ENCODE results near the gene SLC34A2. TPM values are rescaled to one million over a fixed set of nuclear protein-coding genes. Genes with fewer than 3 reads are reported as not detected.

The SLC34A2 gene
- polyA plus RNA-seq, 1 donor = 2.0 TPM

GRCh38 chr4:25677943-25678342 lies 22.3 kb downstream of the SLC34A2 start:
- no CpG with 5 or more reads among the region's 5 CpGs for WGBS (ENCODE audit: insufficient coverage, low lambda C conversion rate)
- no peak for DNase-seq
- Histone ChIP-seq H3K9me3 (ENCODE audit: control insufficient read depth, low read depth, low read length) (peaks cover 3% of the 10 kb centered on the region), H3K4me1 (ENCODE audit: control insufficient read depth, insufficient read depth, low read length) (no peaks in the 10 kb centered on the region), H3K27me3 (ENCODE audit: control insufficient read depth, insufficient read depth, low read length) (no peaks in the 10 kb centered on the region), H3K27ac (ENCODE audit: low read length) (no peak overlapping the region), H3K36me3 (ENCODE audit: control insufficient read depth, insufficient read depth, low read length) (no peaks in the 10 kb centered on the region), H3K4me3 (ENCODE audit: low read length) (no peak overlapping the region)

- DNase-seq = no peak
- H3K36me3 ChIP-seq (ENCODE audit: control insufficient read depth, insufficient read depth, low read length) = no peaks in the 10 kb centered on the region
- H3K27ac ChIP-seq (ENCODE audit: low read length) = no peak overlapping the region
- H3K4me3 ChIP-seq (ENCODE audit: low read length) = no peak overlapping the region
- H3K9me3 ChIP-seq (ENCODE audit: control insufficient read depth, low read depth, low read length) = peaks cover 2% of the 10 kb centered on the region
- whole genome bisulfite sequencing (ENCODE audit: insufficient coverage, low lambda C conversion rate) = no CpG with 5 or more reads among the region's 7 CpGs
- H3K4me1 ChIP-seq (ENCODE audit: control insufficient read depth, insufficient read depth, low read length) = no peaks in the 10 kb centered on the region
- H3K27me3 ChIP-seq (ENCODE audit: control insufficient read depth, insufficient read depth, low read length) = no peaks in the 10 kb centered on the region
Measured at GRCh38 chr4:25687773-25688172, 32.1 kb downstream of the SLC34A2 start.

GRCh38 chr4:25694466-25694865 lies 38.8 kb downstream of the SLC34A2 start:
- DNase-seq = peak; percentile 16 to 38
- H3K4me3 ChIP-seq (ENCODE audit: low read length) = no peak overlapping the region
- 20% methylated on average over 1 of the region's 3 CpGs for WGBS (ENCODE audit: insufficient coverage, low lambda C conversion rate)
- H3K4me1 ChIP-seq (ENCODE audit: control insufficient read depth, insufficient read depth, low read length) = peaks cover 10% of the 10 kb centered on the region
- no peaks in the 10 kb centered on the region for H3K36me3 ChIP-seq (ENCODE audit: control insufficient read depth, insufficient read depth, low read length)
- no peak overlapping the region for H3K27ac ChIP-seq (ENCODE audit: low read length)
- H3K27me3 ChIP-seq (ENCODE audit: control insufficient read depth, insufficient read depth, low read length) = no peaks in the 10 kb centered on the region
- H3K9me3 ChIP-seq (ENCODE audit: control insufficient read depth, low read depth, low read length) = no peaks in the 10 kb centered on the region

GRCh38 chr4:25696409-25696808 lies 40.8 kb downstream of the SLC34A2 start:
- H3K36me3 ChIP-seq (ENCODE audit: control insufficient read depth, insufficient read depth, low read length) = no peaks in the 10 kb centered on the region
- no peak overlapping the region for H3K27ac ChIP-seq (ENCODE audit: low read length)
- peaks cover 10% of the 10 kb centered on the region for H3K4me1 ChIP-seq (ENCODE audit: control insufficient read depth, insufficient read depth, low read length)
- peak in 1 of 2 donors; percentile 28 for DNase-seq
- no CpG with 5 or more reads among the region's 5 CpGs for WGBS (ENCODE audit: insufficient coverage, low lambda C conversion rate)
- no peaks in the 10 kb centered on the region for H3K9me3 ChIP-seq (ENCODE audit: control insufficient read depth, low read depth, low read length)
- no peak overlapping the region for H3K4me3 ChIP-seq (ENCODE audit: low read length)
- no peaks in the 10 kb centered on the region for H3K27me3 ChIP-seq (ENCODE audit: control insufficient read depth, insufficient read depth, low read length)

- DNase-seq = no peak
- WGBS (ENCODE audit: insufficient coverage, low lambda C conversion rate) = 70% methylated on average over 2 of the region's 5 CpGs
Measured at GRCh38 chr4:25697516-25697915, 41.9 kb downstream of the SLC34A2 start.

GRCh38 chr4:25700661-25701060 lies 45.0 kb downstream of the SLC34A2 start:
- H3K9me3 ChIP-seq (ENCODE audit: control insufficient read depth, low read depth, low read length) = no peaks in the 10 kb centered on the region
- DNase-seq = no peak
- H3K4me3 ChIP-seq (ENCODE audit: low read length) = no peak overlapping the region
- no peaks in the 10 kb centered on the region for H3K36me3 ChIP-seq (ENCODE audit: control insufficient read depth, insufficient read depth, low read length)
- H3K4me1 ChIP-seq (ENCODE audit: control insufficient read depth, insufficient read depth, low read length) = peaks cover 3% of the 10 kb centered on the region
- H3K27me3 ChIP-seq (ENCODE audit: control insufficient read depth, insufficient read depth, low read length) = no peaks in the 10 kb centered on the region
- 92% methylated on average over 2 of the region's 4 CpGs for WGBS (ENCODE audit: insufficient coverage, low lambda C conversion rate)
- H3K27ac ChIP-seq (ENCODE audit: low read length) = no peak overlapping the region

More at GRCh38 chr4:25697516-25697915, 41.9 kb downstream of the SLC34A2 start:
- Histone ChIP-seq H3K4me3 (ENCODE audit: low read length) (no peak overlapping the region), H3K9me3 (ENCODE audit: control insufficient read depth, low read depth, low read length) (no peaks in the 10 kb centered on the region), H3K27me3 (ENCODE audit: control insufficient read depth, insufficient read depth, low read length) (no peaks in the 10 kb centered on the region), H3K27ac (ENCODE audit: low read length) (no peak overlapping the region), H3K4me1 (ENCODE audit: control insufficient read depth, insufficient read depth, low read length) (peaks cover 10% of the 10 kb centered on the region), H3K36me3 (ENCODE audit: control insufficient read depth, insufficient read depth, low read length) (no peaks in the 10 kb centered on the region)

GRCh38 chr4:25702848-25703247 lies 47.2 kb downstream of the SLC34A2 start:
- 50% methylated on average over 1 of the region's 5 CpGs for WGBS (ENCODE audit: insufficient coverage, low lambda C conversion rate)
- Histone ChIP-seq H3K4me3 (ENCODE audit: low read length) (no peak overlapping the region), H3K27ac (ENCODE audit: low read length) (no peak overlapping the region), H3K9me3 (ENCODE audit: control insufficient read depth, low read depth, low read length) (no peaks in the 10 kb centered on the region), H3K27me3 (ENCODE audit: control insufficient read depth, insufficient read depth, low read length) (no peaks in the 10 kb centered on the region), H3K4me1 (ENCODE audit: control insufficient read depth, insufficient read depth, low read length) (no peaks in the 10 kb centered on the region), H3K36me3 (ENCODE audit: control insufficient read depth, insufficient read depth, low read length) (no peaks in the 10 kb centered on the region)
- no peak for DNase-seq

- Histone ChIP-seq H3K27me3 (ENCODE audit: control insufficient read depth, insufficient read depth, low read length) (no peaks in the 10 kb centered on the region), H3K4me3 (ENCODE audit: low read length) (no peak overlapping the region), H3K36me3 (ENCODE audit: control insufficient read depth, insufficient read depth, low read length) (no peaks in the 10 kb centered on the region), H3K4me1 (ENCODE audit: control insufficient read depth, insufficient read depth, low read length) (no peaks in the 10 kb centered on the region), H3K9me3 (ENCODE audit: control insufficient read depth, low read depth, low read length) (no peaks in the 10 kb centered on the region), H3K27ac (ENCODE audit: low read length) (no peak overlapping the region)
- DNase-seq = no peak
- no CpG with 5 or more reads among the region's 3 CpGs for WGBS (ENCODE audit: insufficient coverage, low lambda C conversion rate)
Measured at GRCh38 chr4:25703731-25704388, 48.2 kb downstream of the SLC34A2 start.

GRCh38 chr4:25704516-25704915 lies 48.9 kb downstream of the SLC34A2 start:
- no peak overlapping the region for H3K27ac ChIP-seq (ENCODE audit: low read length)
- peak; percentile 13 to 53 for DNase-seq
- no CpG with 5 or more reads among the region's 2 CpGs for WGBS (ENCODE audit: insufficient coverage, low lambda C conversion rate)

GRCh38 chr4:25710637-25711036 lies 55.0 kb downstream of the SLC34A2 start:
- Histone ChIP-seq H3K4me3 (ENCODE audit: low read length) (no peak overlapping the region), H3K9me3 (ENCODE audit: control insufficient read depth, low read depth, low read length) (no peaks in the 10 kb centered on the region), H3K27me3 (ENCODE audit: control insufficient read depth, insufficient read depth, low read length) (no peaks in the 10 kb centered on the region), H3K4me1 (ENCODE audit: control insufficient read depth, insufficient read depth, low read length) (no peaks in the 10 kb centered on the region), H3K36me3 (ENCODE audit: control insufficient read depth, insufficient read depth, low read length) (no peaks in the 10 kb centered on the region), H3K27ac (ENCODE audit: low read length) (no peak overlapping the region)
- DNase-seq = no peak
- 57% methylated on average over 1 of the region's 3 CpGs for WGBS (ENCODE audit: insufficient coverage, low lambda C conversion rate)

More at GRCh38 chr4:25704516-25704915, 48.9 kb downstream of the SLC34A2 start:
- H3K4me3 ChIP-seq (ENCODE audit: low read length) = no peak overlapping the region
- H3K4me1 ChIP-seq (ENCODE audit: control insufficient read depth, insufficient read depth, low read length) = no peaks in the 10 kb centered on the region
- no peaks in the 10 kb centered on the region for H3K36me3 ChIP-seq (ENCODE audit: control insufficient read depth, insufficient read depth, low read length)
- no peaks in the 10 kb centered on the region for H3K27me3 ChIP-seq (ENCODE audit: control insufficient read depth, insufficient read depth, low read length)
- H3K9me3 ChIP-seq (ENCODE audit: control insufficient read depth, low read depth, low read length) = no peaks in the 10 kb centered on the region

GRCh38 chr4:25712611-25713010 lies 57.0 kb downstream of the SLC34A2 start:
- no peak overlapping the region for H3K4me3 ChIP-seq (ENCODE audit: low read length)
- no peaks in the 10 kb centered on the region for H3K9me3 ChIP-seq (ENCODE audit: control insufficient read depth, low read depth, low read length)
- H3K27ac ChIP-seq (ENCODE audit: low read length) = no peak overlapping the region
- no peaks in the 10 kb centered on the region for H3K36me3 ChIP-seq (ENCODE audit: control insufficient read depth, insufficient read depth, low read length)
- H3K27me3 ChIP-seq (ENCODE audit: control insufficient read depth, insufficient read depth, low read length) = no peaks in the 10 kb centered on the region
- DNase-seq = no peak
- no CpG with 5 or more reads among the region's 2 CpGs for WGBS (ENCODE audit: insufficient coverage, low lambda C conversion rate)
- H3K4me1 ChIP-seq (ENCODE audit: control insufficient read depth, insufficient read depth, low read length) = no peaks in the 10 kb centered on the region

All from large intestine (tissue), 3 donors.